Fibroblast of lung (primary cell): Measurements from ENCODE around the gene AKAP8. TPM values are rescaled to one million over a fixed set of nuclear protein-coding genes. Genes with fewer than 3 reads are reported as not detected.
"Not testable (repeated sequence)": the region's sequence is repeated elsewhere in the genome, so short reads cannot be mapped to it uniquely, and the experiment has no call there.

ENCODE experiments used
- DNase-seq, 2 donors: peaks; one replicate each; pipeline versions ENCODE4 v3.0.0 to v3.0.0-alpha.2; 2010; ENCODE audit warnings: low read depth in 2 of 2
- H2AFZ ChIP-seq: 2 replicates; pipeline ENCODE4 v1.5.1; 2012; ENCODE audit warnings: low read length, control low read depth, inconsistent platforms
- H3K27ac ChIP-seq: 2 replicates; pipeline ENCODE4 v1.5.1; 2011; ENCODE audit warnings: low read length, control low read depth; ENCODE audit not compliant: insufficient read depth
- H3K27me3 ChIP-seq: 2 replicates; pipeline ENCODE4 v1.5.1; 2011; ENCODE audit warnings: mild to moderate bottlenecking, low read length; ENCODE audit not compliant: control insufficient read depth, insufficient read depth
- H3K36me3 ChIP-seq: 2 replicates; pipeline ENCODE4 v1.5.1; 2011; ENCODE audit warnings: low read length; ENCODE audit not compliant: control insufficient read depth, insufficient read depth
- H3K4me1 ChIP-seq: 2 replicates; pipeline ENCODE4 v1.5.1; 2011; ENCODE audit warnings: low read length; ENCODE audit not compliant: control insufficient read depth, insufficient read depth; ENCODE audit errors: extremely low read depth
- H3K4me2 ChIP-seq: 2 replicates; pipeline ENCODE4 v1.5.1; 2011; ENCODE audit warnings: low read length, control low read depth; ENCODE audit not compliant: insufficient read depth; ENCODE audit errors: extremely low read depth
- H3K4me3 ChIP-seq, 4 experiments: fragments of 200-600 bp in 1 of 4; sonication (generic) in 1 of 4; replicated peaks in 1 of 4; 2 replicates each; pipeline ENCODE4 v1.5.1; 2011 to 2016; ENCODE audit warnings: low read length in 4 of 4, low read depth in 3 of 4, mild to moderate bottlenecking in 3 of 4, control low read depth in 2 of 4, inconsistent platforms in 1 of 4, mixed read lengths in 1 of 4; ENCODE audit not compliant: insufficient read depth in 1 of 4; ENCODE audit errors: control extremely low read depth in 1 of 4
- H3K79me2 ChIP-seq: 2 replicates; pipeline ENCODE4 v1.5.1; 2012; ENCODE audit warnings: mild to moderate bottlenecking, low read length, inconsistent platforms; ENCODE audit not compliant: control insufficient read depth, insufficient read depth
- H3K9ac ChIP-seq: 2 replicates; pipeline ENCODE4 v1.5.1; 2011; ENCODE audit warnings: mild to moderate bottlenecking, low read length, control low read depth; ENCODE audit not compliant: insufficient read depth
- H3K9me3 ChIP-seq: 2 replicates; pipeline ENCODE4 v1.5.1; 2012; ENCODE audit warnings: low read depth, low read length; ENCODE audit not compliant: control insufficient read depth, insufficient read depth
- H4K20me1 ChIP-seq: 2 replicates; pipeline ENCODE4 v1.5.1; 2011; ENCODE audit warnings: low read length; ENCODE audit not compliant: control insufficient read depth, insufficient read depth; ENCODE audit errors: extremely low read depth
- CTCF ChIP-seq, 2 donors: IDR thresholded peaks in 1 of 2; conservative IDR thresholded peaks in 1 of 2; 1 replicate in 1 of 2; 2 replicates in 1 of 2; pipeline ENCODE4 v1.5.1; 2011 to 2012; ENCODE audit warnings: low read length in 2 of 2, control low read depth in 1 of 2, inconsistent platforms in 1 of 2, low read depth in 1 of 2, mild to moderate bottlenecking in 1 of 2
- EZH2 ChIP-seq: IDR thresholded peaks from 2 replicates; pipeline ENCODE4 v1.5.1; 2012; ENCODE audit warnings: low read length, control low read depth, mild to moderate bottlenecking; ENCODE audit errors: missing control alignments
- polyA plus RNA-seq, 2 donors: library from polyadenylated mRNA; depleted of rRNA in 1 of 2; stranded (reverse) in 1 of 2; unstranded in 1 of 2; fragments of >200 nt; gene quantifications; 2 replicates each; pipeline ENCODE4 v1.2.1, GENCODE V29; 2011 to 2012; ENCODE audit warnings: missing spikeins in 1 of 2
- total RNA-seq: library from RNA; depleted of rRNA; stranded (reverse); fragments of >200 nt; gene quantifications from 2 replicates; pipeline ENCODE4 v1.2.1, GENCODE V29; 2014

The AKAP8 gene
- total and polyA plus RNA-seq, 2 donors (not counting 1 experiment from before 2014, with no cell fraction given): 9.9 to 13.0 TPM

GRCh38 chr19:15353908-15354307, 25.7 kb downstream of the AKAP8 start:
- H3K27ac ChIP-seq: no peak overlapping the region
- TF ChIP-seq CTCF (conservative IDR thresholded peaks at IDR 0.05 in 1 of 2, IDR thresholded peaks at IDR 0.05 in 1 of 2; ENCODE audit: low read depth in 1 of 2, low read length in 2 of 2) (no peak), EZH2 (no peak)

GRCh38 chr19:15352535-15352934, 27.1 kb downstream of the AKAP8 start:
- not testable (repeated sequence) for H4K20me1 ChIP-seq, H3K4me3 ChIP-seq, H3K27me3 ChIP-seq, H3K9ac ChIP-seq, H3K36me3 ChIP-seq, H3K4me1 ChIP-seq, DNase-seq, H3K4me2 ChIP-seq, H2AFZ ChIP-seq, H3K9me3 ChIP-seq, H3K79me2 ChIP-seq, H3K27ac ChIP-seq

More at GRCh38 chr19:15353908-15354307, 25.7 kb downstream of the AKAP8 start:
- H3K4me2 ChIP-seq: no peak overlapping the region
- H3K79me2 ChIP-seq: no peaks in the 10 kb centered on the region
- H3K9ac ChIP-seq: no peak overlapping the region
- H3K27me3 ChIP-seq: no peaks in the 10 kb centered on the region
- H3K36me3 ChIP-seq: peaks cover 12% of the 10 kb centered on the region
- H3K4me3 ChIP-seq: no peak overlapping the region
- no peak for DNase-seq
- H4K20me1 ChIP-seq: no peaks in the 10 kb centered on the region
- no peaks in the 10 kb centered on the region for H3K9me3 ChIP-seq
- no peak overlapping the region for H2AFZ ChIP-seq
- no peaks in the 10 kb centered on the region for H3K4me1 ChIP-seq

- H3K27ac ChIP-seq, H3K4me2 ChIP-seq, H2AFZ ChIP-seq, H3K79me2 ChIP-seq, H3K9me3 ChIP-seq, H3K27me3 ChIP-seq, H3K4me3 ChIP-seq, H3K9ac ChIP-seq, H4K20me1 ChIP-seq, DNase-seq, H3K36me3 ChIP-seq, H3K4me1 ChIP-seq: not testable (repeated sequence)
These were observed 38.3 kb downstream of the AKAP8 start for GRCh38 chr19:15341328-15341727.

GRCh38 chr19:15340086-15340485, 39.5 kb downstream of the AKAP8 start:
- no peaks in the 10 kb centered on the region for H4K20me1 ChIP-seq
- H3K27me3 ChIP-seq: no peaks in the 10 kb centered on the region
- H3K27ac ChIP-seq: no peak overlapping the region
- no peak overlapping the region for H2AFZ ChIP-seq
- H3K4me2 ChIP-seq: no peak overlapping the region
- H3K4me3 ChIP-seq: no peak overlapping the region
- H3K36me3 ChIP-seq: no peaks in the 10 kb centered on the region
- no peak for DNase-seq
- H3K79me2 ChIP-seq: no peaks in the 10 kb centered on the region
- no peaks in the 10 kb centered on the region for H3K4me1 ChIP-seq
- no peaks in the 10 kb centered on the region for H3K9me3 ChIP-seq
- TF ChIP-seq CTCF (conservative IDR thresholded peaks at IDR 0.05 in 1 of 2, IDR thresholded peaks at IDR 0.05 in 1 of 2; ENCODE audit: low read depth in 1 of 2, low read length in 2 of 2): no peak
- no peak for TF ChIP-seq EZH2
- no peak overlapping the region for H3K9ac ChIP-seq
